Measurements from ENCODE around the gene SIX1.

The SIX1 gene

GRCh38 chr14:60668431-60669112 is 19.3 kb upstream of the SIX1 start:
- Histone ChIP-seq H3K36me3 (ENCODE audit: control insufficient read depth, insufficient read depth, low read length, severe bottlenecking) (no peaks in the 10 kb centered on the region), H3K4me1 (ENCODE audit: control insufficient read depth, insufficient read depth, low read length) (no peaks in the 10 kb centered on the region), H3K9ac (ENCODE audit: low read length) (no peak overlapping the region), H3K9me3 (ENCODE audit: control insufficient read depth, low read length) (no peaks in the 10 kb centered on the region), H3K4me3 (ENCODE audit: low read length) (no peak overlapping the region), H3K27me3 (replicated peaks; ENCODE audit: control insufficient read depth, insufficient read depth, low read length) (no peaks in the 10 kb centered on the region)
- no peak for DNase-seq (ENCODE audit: low read depth)

- Histone ChIP-seq H3K4me3 (ENCODE audit: low read length) (no peak overlapping the region), H3K36me3 (ENCODE audit: control insufficient read depth, insufficient read depth, low read length, severe bottlenecking) (no peaks in the 10 kb centered on the region), H3K9ac (ENCODE audit: low read length) (no peak overlapping the region), H3K27me3 (replicated peaks; ENCODE audit: control insufficient read depth, insufficient read depth, low read length) (no peaks in the 10 kb centered on the region), H3K9me3 (ENCODE audit: control insufficient read depth, low read length) (no peaks in the 10 kb centered on the region), H3K4me1 (ENCODE audit: control insufficient read depth, insufficient read depth, low read length) (peaks cover 5% of the 10 kb centered on the region)
- no peak for DNase-seq (ENCODE audit: low read depth)
These were observed 15.9 kb upstream of the SIX1 start for GRCh38 chr14:60665177-60665550.

GRCh38 chr14:60662982-60663381 is 13.7 kb upstream of the SIX1 start:
- no peak for DNase-seq (ENCODE audit: low read depth)
- Histone ChIP-seq H3K27me3 (replicated peaks; ENCODE audit: control insufficient read depth, insufficient read depth, low read length) (no peaks in the 10 kb centered on the region), H3K4me1 (ENCODE audit: control insufficient read depth, insufficient read depth, low read length) (peaks cover 14% of the 10 kb centered on the region), H3K36me3 (ENCODE audit: control insufficient read depth, insufficient read depth, low read length, severe bottlenecking) (no peaks in the 10 kb centered on the region), H3K4me3 (ENCODE audit: low read length) (no peak overlapping the region), H3K9me3 (ENCODE audit: control insufficient read depth, low read length) (no peaks in the 10 kb centered on the region), H3K9ac (ENCODE audit: low read length) (no peak overlapping the region)

GRCh38 chr14:60661721-60662120 is 12.4 kb upstream of the SIX1 start:
- Histone ChIP-seq H3K4me1 (ENCODE audit: control insufficient read depth, insufficient read depth, low read length) (peaks cover 20% of the 10 kb centered on the region), H3K4me3 (ENCODE audit: low read length) (no peak overlapping the region), H3K36me3 (ENCODE audit: control insufficient read depth, insufficient read depth, low read length, severe bottlenecking) (no peaks in the 10 kb centered on the region), H3K9ac (ENCODE audit: low read length) (no peak overlapping the region), H3K27me3 (replicated peaks; ENCODE audit: control insufficient read depth, insufficient read depth, low read length) (no peaks in the 10 kb centered on the region), H3K9me3 (ENCODE audit: control insufficient read depth, low read length) (no peaks in the 10 kb centered on the region)
- DNase-seq (ENCODE audit: low read depth): no peak

GRCh38 chr14:60658909-60659585 is 9.8 kb upstream of the SIX1 start:
- DNase-seq (ENCODE audit: low read depth): peak; percentile 61
- peak overlapping the region; percentile 33 for H3K9ac ChIP-seq (ENCODE audit: low read length)
- H3K27me3 ChIP-seq (replicated peaks; ENCODE audit: control insufficient read depth, insufficient read depth, low read length): peaks cover under 1% of the 10 kb centered on the region
- H3K9me3 ChIP-seq (ENCODE audit: control insufficient read depth, low read length): no peaks in the 10 kb centered on the region
- peaks cover 20% of the 10 kb centered on the region for H3K4me1 ChIP-seq (ENCODE audit: control insufficient read depth, insufficient read depth, low read length)
- no peaks in the 10 kb centered on the region for H3K36me3 ChIP-seq (ENCODE audit: control insufficient read depth, insufficient read depth, low read length, severe bottlenecking)
- H3K4me3 ChIP-seq (ENCODE audit: low read length): no peak overlapping the region

GRCh38 chr14:60658211-60658690 is 9.0 kb upstream of the SIX1 start:
- Histone ChIP-seq H3K9ac (ENCODE audit: low read length) (peak overlapping the region; percentile 98), H3K4me1 (ENCODE audit: control insufficient read depth, insufficient read depth, low read length) (peaks cover 21% of the 10 kb centered on the region), H3K9me3 (ENCODE audit: control insufficient read depth, low read length) (no peaks in the 10 kb centered on the region), H3K27me3 (replicated peaks; ENCODE audit: control insufficient read depth, insufficient read depth, low read length) (peaks cover 8% of the 10 kb centered on the region), H3K36me3 (ENCODE audit: control insufficient read depth, insufficient read depth, low read length, severe bottlenecking) (no peaks in the 10 kb centered on the region), H3K4me3 (ENCODE audit: low read length) (peak overlapping the region; percentile 93)
- no peak for DNase-seq (ENCODE audit: low read depth)

GRCh38 chr14:60657456-60658210 is 8.4 kb upstream of the SIX1 start:
- H3K9me3 ChIP-seq (ENCODE audit: control insufficient read depth, low read length): no peaks in the 10 kb centered on the region
- DNase-seq (ENCODE audit: low read depth): peak; percentile 64
- peaks cover 15% of the 10 kb centered on the region for H3K27me3 ChIP-seq (replicated peaks; ENCODE audit: control insufficient read depth, insufficient read depth, low read length)
- H3K4me1 ChIP-seq (ENCODE audit: control insufficient read depth, insufficient read depth, low read length): peaks cover 21% of the 10 kb centered on the region
- H3K36me3 ChIP-seq (ENCODE audit: control insufficient read depth, insufficient read depth, low read length, severe bottlenecking): no peaks in the 10 kb centered on the region
- H3K4me3 ChIP-seq (ENCODE audit: low read length): peak overlapping the region; percentile 93
- peak overlapping the region; percentile 98 for H3K9ac ChIP-seq (ENCODE audit: low read length)

- H3K9me3 ChIP-seq (ENCODE audit: control insufficient read depth, low read length): no peaks in the 10 kb centered on the region
- peak overlapping the region; percentile 98 for H3K9ac ChIP-seq (ENCODE audit: low read length)
- peaks cover 21% of the 10 kb centered on the region for H3K4me1 ChIP-seq (ENCODE audit: control insufficient read depth, insufficient read depth, low read length)
- peak overlapping the region; percentile 93 for H3K4me3 ChIP-seq (ENCODE audit: low read length)
- DNase-seq (ENCODE audit: low read depth): peak; percentile 86
- H3K27me3 ChIP-seq (replicated peaks; ENCODE audit: control insufficient read depth, insufficient read depth, low read length): peaks cover 22% of the 10 kb centered on the region
- H3K36me3 ChIP-seq (ENCODE audit: control insufficient read depth, insufficient read depth, low read length, severe bottlenecking): no peaks in the 10 kb centered on the region
These were observed 7.6 kb upstream of the SIX1 start for GRCh38 chr14:60656686-60657455.

- Histone ChIP-seq H3K9me3 (ENCODE audit: control insufficient read depth, low read length) (no peaks in the 10 kb centered on the region), H3K4me3 (ENCODE audit: low read length) (peak overlapping the region; percentile 93), H3K4me1 (ENCODE audit: control insufficient read depth, insufficient read depth, low read length) (peaks cover 21% of the 10 kb centered on the region), H3K27me3 (replicated peaks; ENCODE audit: control insufficient read depth, insufficient read depth, low read length) (peaks cover 27% of the 10 kb centered on the region), H3K9ac (ENCODE audit: low read length) (no peak overlapping the region), H3K36me3 (ENCODE audit: control insufficient read depth, insufficient read depth, low read length, severe bottlenecking) (no peaks in the 10 kb centered on the region)
- DNase-seq (ENCODE audit: low read depth): no peak
These were observed 6.8 kb upstream of the SIX1 start for GRCh38 chr14:60655898-60656685.

GRCh38 chr14:60655119-60655897 is 6.0 kb upstream of the SIX1 start:
- Histone ChIP-seq H3K9ac (ENCODE audit: low read length) (no peak overlapping the region), H3K9me3 (ENCODE audit: control insufficient read depth, low read length) (no peaks in the 10 kb centered on the region), H3K36me3 (ENCODE audit: control insufficient read depth, insufficient read depth, low read length, severe bottlenecking) (no peaks in the 10 kb centered on the region), H3K4me1 (ENCODE audit: control insufficient read depth, insufficient read depth, low read length) (peaks cover 22% of the 10 kb centered on the region), H3K4me3 (ENCODE audit: low read length) (no peak overlapping the region), H3K27me3 (replicated peaks; ENCODE audit: control insufficient read depth, insufficient read depth, low read length) (peaks cover 27% of the 10 kb centered on the region)
- DNase-seq (ENCODE audit: low read depth): peak; percentile 38

Measured in adipocyte (in vitro differentiated cells).